Measurements from ENCODE around the gene SSBP3. TPM values are rescaled to one million over a fixed set of nuclear protein-coding genes. Genes with fewer than 3 reads are reported as not detected.
"Not testable (repeated sequence)": the region's sequence is repeated elsewhere in the genome, so short reads cannot be mapped to it uniquely, and the experiment has no call there.

SSBP3 gene
- total RNA-seq, 2 donors from 2014 or later, result 63.8 to 76.5 TPM

- Histone ChIP-seq H3K9ac (ENCODE audit: low read depth in 2 of 2, low read length in 2 of 2) (no peak overlapping the region), H3K27me3 (no peaks in the 10 kb centered on the region), H3K36me3 (no peaks in the 10 kb centered on the region), H3K4me1 (no peaks in the 10 kb centered on the region), H3K4me3 (no peak overlapping the region), H3K9me3 (no peaks in the 10 kb centered on the region), H3K27ac (no peak overlapping the region)
- intact Hi-C loops (cut with DNase I), result loop anchor here (10.0 kb wide), 1 partner anchor 198 kb away; no protein-coding TSS in a partner anchor
- no peak for TF ChIP-seq CTCF (IDR thresholded peaks at IDR 0.05)
- no peak for DNase-seq
Measured at GRCh38 chr1:54392401-54392800, 13.8 kb downstream of the SSBP3 start.

- H3K9ac ChIP-seq (ENCODE audit: low read depth in 2 of 2, low read length in 2 of 2), result no peak overlapping the region
- DNase-seq, result no peak
- no peaks in the 10 kb centered on the region for H3K4me1 ChIP-seq
- no peak overlapping the region for H3K4me3 ChIP-seq
- H3K27me3 ChIP-seq, result no peaks in the 10 kb centered on the region
- no peak for TF ChIP-seq CTCF (IDR thresholded peaks at IDR 0.05)
- H3K36me3 ChIP-seq, result no peaks in the 10 kb centered on the region
- H3K27ac ChIP-seq, result no peak overlapping the region
- no peaks in the 10 kb centered on the region for H3K9me3 ChIP-seq
- intact Hi-C loops (cut with DNase I), result loop anchor here (10.0 kb wide), 1 partner anchor 197 kb away; no protein-coding TSS in a partner anchor
Measured at GRCh38 chr1:54391450-54392209, 14.6 kb downstream of the SSBP3 start.

- Histone ChIP-seq H3K27me3 (no peaks in the 10 kb centered on the region), H3K9me3 (no peaks in the 10 kb centered on the region), H3K4me1 (no peaks in the 10 kb centered on the region), H3K27ac (no peak overlapping the region), H3K9ac (ENCODE audit: low read depth in 2 of 2, low read length in 2 of 2) (no peak overlapping the region), H3K36me3 (no peaks in the 10 kb centered on the region), H3K4me3 (no peak overlapping the region)
- no peak for TF ChIP-seq CTCF (IDR thresholded peaks at IDR 0.05)
- intact Hi-C loops (cut with DNase I), result loop anchor here (10.0 kb wide), 1 partner anchor 196 kb away; no protein-coding TSS in a partner anchor
- DNase-seq, result no peak
Measured at GRCh38 chr1:54390655-54391054, 15.5 kb downstream of the SSBP3 start.

- not testable (repeated sequence) for H3K4me1 ChIP-seq; DNase-seq; H3K27me3 ChIP-seq; H3K4me3 ChIP-seq; H3K27ac ChIP-seq; H3K36me3 ChIP-seq; H3K9ac ChIP-seq (ENCODE audit: low read depth in 2 of 2, low read length in 2 of 2); H3K9me3 ChIP-seq
- intact Hi-C loops (cut with DNase I), result loop anchor here (10.0 kb wide), 1 partner anchor 195 kb away; no protein-coding TSS in a partner anchor
Measured at GRCh38 chr1:54389608-54390007, 16.6 kb downstream of the SSBP3 start.

- no peak for TF ChIP-seq CTCF (IDR thresholded peaks at IDR 0.05)
- Histone ChIP-seq H3K27ac (no peak overlapping the region), H3K27me3 (no peaks in the 10 kb centered on the region), H3K9me3 (no peaks in the 10 kb centered on the region), H3K4me1 (peaks cover 6% of the 10 kb centered on the region), H3K36me3 (no peaks in the 10 kb centered on the region), H3K4me3 (no peak overlapping the region), H3K9ac (ENCODE audit: low read depth in 2 of 2, low read length in 2 of 2) (no peak overlapping the region)
- DNase-seq, result no peak
- intact Hi-C loops (cut with DNase I), result no loop called here
Measured at GRCh38 chr1:54387419-54387818, 18.8 kb downstream of the SSBP3 start.

GRCh38 chr1:54385727-54386022 lies 20.5 kb downstream of the SSBP3 start:
- H3K4me3 ChIP-seq, result no peak overlapping the region
- no peaks in the 10 kb centered on the region for H3K27me3 ChIP-seq
- H3K27ac ChIP-seq, result peak overlapping the region; percentile 72
- H3K9me3 ChIP-seq, result no peaks in the 10 kb centered on the region
- DNase-seq, result no peak
- H3K4me1 ChIP-seq, result peaks cover 6% of the 10 kb centered on the region
- TF ChIP-seq CTCF (IDR thresholded peaks at IDR 0.05), result no peak
- intact Hi-C loops (cut with DNase I), result no loop called here
- no peaks in the 10 kb centered on the region for H3K36me3 ChIP-seq
- peak overlapping the region in 1 of 2 donors; percentile 57 for H3K9ac ChIP-seq (ENCODE audit: low read depth in 2 of 2, low read length in 2 of 2)
